Kidney epithelial cell (primary cell): Measurements from ENCODE around the gene FBLIM1. TPM values are rescaled to one million over a fixed set of nuclear protein-coding genes. Genes with fewer than 3 reads are reported as not detected.

Experiments
- DNase-seq: peaks from one replicate; pipeline ENCODE4 v3.0.0-alpha.2; 2010; ENCODE audit warnings: low read depth
- H3K27me3 ChIP-seq: 2 replicates; pipeline ENCODE4 v1.6.0; 2011; ENCODE audit warnings: low read length; ENCODE audit not compliant: control insufficient read depth, insufficient read depth
- H3K36me3 ChIP-seq: 2 replicates; pipeline ENCODE4 v1.5.1; 2011; ENCODE audit warnings: low read length; ENCODE audit not compliant: control insufficient read depth, insufficient read depth
- H3K4me3 ChIP-seq: 2 replicates; pipeline ENCODE4 v1.5.1; 2011; ENCODE audit warnings: low read depth, mild to moderate bottlenecking, control low read depth, low read length
- total RNA-seq: library from RNA; depleted of rRNA; stranded (reverse); fragments of >200 nt; gene quantifications from 2 replicates; pipeline ENCODE4 v1.2.3, GENCODE V29; 2015
- TF ChIP-seq, protein P1 (sequence below): IDR thresholded peaks from 2 replicates; pipeline ENCODE4 v1.5.1; 2011; ENCODE audit warnings: mild to moderate bottlenecking, moderate library complexity, low read length, control low read depth, inconsistent platforms; ENCODE audit not compliant: insufficient read depth, poor library complexity, severe bottlenecking

Gene FBLIM1
- total RNA-seq, 1 donor from 2014 or later, result 364 TPM

DNA sequence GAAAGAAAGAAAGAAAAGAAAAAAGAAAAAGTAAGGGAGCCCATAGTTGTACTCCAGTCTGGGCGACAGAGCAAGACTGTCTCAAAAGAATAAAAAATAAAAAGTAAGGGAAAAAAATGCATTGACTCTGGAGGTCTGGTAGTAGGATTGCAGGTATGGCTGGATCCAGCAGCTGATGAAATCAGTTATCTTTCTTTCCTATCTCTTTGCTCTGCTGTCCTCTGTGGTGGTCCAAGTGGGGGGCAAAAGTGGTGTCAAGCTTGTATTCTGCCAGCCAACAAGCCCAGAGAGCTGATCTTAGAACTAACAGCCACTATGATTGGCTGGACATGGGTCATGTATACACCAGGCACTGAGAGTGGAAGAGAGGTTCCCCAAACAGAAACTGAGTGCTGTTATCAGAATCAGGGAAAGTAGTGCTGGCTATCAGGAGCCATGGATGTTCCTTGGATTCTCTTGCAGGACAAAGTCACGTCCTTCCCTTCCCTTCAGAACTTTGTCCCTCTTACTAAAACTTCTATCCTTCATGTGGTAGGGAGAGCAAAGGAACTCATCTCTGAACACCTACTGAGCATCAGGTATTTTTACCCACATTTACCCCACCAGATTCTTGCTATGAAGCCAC, 3.5 kb upstream of the FBLIM1 start:
- DNase-seq, result no peak
- H3K4me3 ChIP-seq, result no peak overlapping the region
- TF ChIP-seq, protein P1, sequence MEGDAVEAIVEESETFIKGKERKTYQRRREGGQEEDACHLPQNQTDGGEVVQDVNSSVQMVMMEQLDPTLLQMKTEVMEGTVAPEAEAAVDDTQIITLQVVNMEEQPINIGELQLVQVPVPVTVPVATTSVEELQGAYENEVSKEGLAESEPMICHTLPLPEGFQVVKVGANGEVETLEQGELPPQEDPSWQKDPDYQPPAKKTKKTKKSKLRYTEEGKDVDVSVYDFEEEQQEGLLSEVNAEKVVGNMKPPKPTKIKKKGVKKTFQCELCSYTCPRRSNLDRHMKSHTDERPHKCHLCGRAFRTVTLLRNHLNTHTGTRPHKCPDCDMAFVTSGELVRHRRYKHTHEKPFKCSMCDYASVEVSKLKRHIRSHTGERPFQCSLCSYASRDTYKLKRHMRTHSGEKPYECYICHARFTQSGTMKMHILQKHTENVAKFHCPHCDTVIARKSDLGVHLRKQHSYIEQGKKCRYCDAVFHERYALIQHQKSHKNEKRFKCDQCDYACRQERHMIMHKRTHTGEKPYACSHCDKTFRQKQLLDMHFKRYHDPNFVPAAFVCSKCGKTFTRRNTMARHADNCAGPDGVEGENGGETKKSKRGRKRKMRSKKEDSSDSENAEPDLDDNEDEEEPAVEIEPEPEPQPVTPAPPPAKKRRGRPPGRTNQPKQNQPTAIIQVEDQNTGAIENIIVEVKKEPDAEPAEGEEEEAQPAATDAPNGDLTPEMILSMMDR, result no peak

DNA sequence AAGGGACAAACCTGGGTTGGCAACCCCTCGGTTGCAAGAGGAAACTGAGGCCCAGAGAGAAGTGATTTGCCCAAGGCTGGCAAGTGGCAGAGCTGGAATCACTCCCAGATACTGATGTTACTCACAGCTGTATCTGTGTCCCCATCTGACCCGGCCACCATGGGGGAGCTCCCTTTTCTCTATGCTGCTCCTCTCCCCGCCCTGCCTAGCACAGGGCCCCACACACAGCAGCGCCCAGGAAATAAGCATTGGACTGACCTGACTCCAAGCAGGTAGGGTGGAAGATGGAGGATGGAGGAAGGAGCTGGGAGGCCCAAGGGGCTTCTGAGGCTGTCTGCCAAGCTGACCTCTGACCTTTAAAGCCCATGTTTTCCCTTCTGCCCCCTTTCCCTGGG, 3.0 kb upstream of the FBLIM1 start:
- H3K27me3 ChIP-seq, result no peaks in the 10 kb centered on the region
- no peak overlapping the region for H3K4me3 ChIP-seq
- no peak for DNase-seq
- no peaks in the 10 kb centered on the region for H3K36me3 ChIP-seq
- TF ChIP-seq, protein P1, result no peak

More for the DNA sequence above, 3.5 kb upstream of the FBLIM1 start:
- Histone ChIP-seq H3K36me3 (no peaks in the 10 kb centered on the region), H3K27me3 (no peaks in the 10 kb centered on the region)

DNA sequence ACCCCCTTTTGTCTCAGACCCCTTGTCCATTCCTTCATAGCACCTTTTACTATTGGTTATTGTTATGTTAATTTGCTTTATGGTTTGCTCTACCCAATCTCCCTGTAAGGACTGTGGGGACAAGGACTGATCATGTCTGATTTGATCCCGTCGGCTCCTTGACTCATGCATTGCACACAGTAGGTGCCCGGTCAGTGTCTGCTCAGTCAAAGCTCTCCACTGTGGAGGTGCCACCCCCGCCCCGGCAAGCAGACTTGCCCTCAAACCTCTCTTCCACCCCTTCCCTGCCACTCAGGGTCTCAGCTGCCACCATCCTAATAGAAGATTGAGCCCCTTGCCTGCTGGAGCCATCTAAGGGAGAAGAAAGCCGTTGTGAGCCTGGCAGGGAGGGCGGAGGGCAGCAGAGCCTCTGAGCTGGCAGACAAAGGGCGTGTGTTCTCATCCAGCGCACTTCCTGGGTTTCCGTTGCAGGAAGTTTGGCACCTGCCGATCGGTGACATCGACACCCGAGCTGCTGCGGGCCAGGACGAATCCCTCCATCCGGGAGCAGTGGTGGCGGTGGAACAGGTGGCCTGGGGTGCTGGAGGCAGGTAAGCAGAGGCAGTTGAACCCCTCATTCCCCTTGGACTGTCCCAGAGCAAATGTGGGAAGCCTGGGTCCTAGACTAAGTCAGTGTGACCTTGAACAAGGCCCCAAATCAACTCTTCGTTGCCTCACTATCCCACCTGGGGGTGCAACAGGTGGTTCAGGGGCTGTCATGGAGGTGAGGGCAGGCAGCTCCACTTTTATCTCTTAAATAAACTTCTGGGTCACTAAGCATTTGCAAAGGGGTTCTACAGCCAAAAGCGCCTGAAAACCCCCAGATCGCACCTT, 2.2 kb upstream of the FBLIM1 start:
- H3K36me3 ChIP-seq, result no peaks in the 10 kb centered on the region
- TF ChIP-seq, protein P1, result no peak
- H3K4me3 ChIP-seq, result peak overlapping the region; percentile 5
- H3K27me3 ChIP-seq, result no peaks in the 10 kb centered on the region
- no peak for DNase-seq

DNA sequence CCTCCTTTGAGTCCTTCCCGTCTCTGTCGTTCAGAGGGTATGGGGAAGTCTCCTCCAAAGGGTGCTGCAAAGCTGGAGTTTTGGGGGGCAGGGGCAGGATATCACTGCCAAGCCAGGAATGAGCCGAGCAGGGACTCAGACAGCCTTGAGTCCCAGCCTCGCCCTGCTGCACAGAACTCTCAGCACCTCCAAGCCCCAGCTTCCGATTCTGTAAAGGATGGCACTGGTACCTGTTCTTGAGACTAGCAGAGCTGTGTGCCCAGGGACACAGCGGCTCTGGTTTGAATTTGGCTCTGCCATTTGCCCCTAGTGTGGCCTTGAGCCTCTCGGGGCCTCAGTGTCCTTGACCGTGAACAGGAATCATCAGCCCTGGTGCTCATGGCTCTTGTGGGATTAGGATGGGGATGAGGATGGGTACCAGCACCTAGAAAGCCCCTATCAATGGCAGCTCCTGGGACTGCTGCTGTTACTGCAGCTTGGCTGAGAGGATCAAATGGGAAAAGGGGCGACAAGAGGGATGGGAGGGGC, 1.5 kb upstream of the FBLIM1 start:
- TF ChIP-seq, protein P1, result no peak
- DNase-seq, result no peak

GRCh38 chr1:15757575-15758342, 836 bp upstream of the FBLIM1 start:
- Histone ChIP-seq H3K4me3 (peak overlapping the region; percentile 90), H3K27me3 (no peaks in the 10 kb centered on the region), H3K36me3 (no peaks in the 10 kb centered on the region)
- no peak for DNase-seq
- TF ChIP-seq, protein P1, result no peak

More for the DNA sequence above, 1.5 kb upstream of the FBLIM1 start:
- Histone ChIP-seq H3K4me3 (no peak overlapping the region), H3K36me3 (no peaks in the 10 kb centered on the region), H3K27me3 (no peaks in the 10 kb centered on the region)
